IPS-11a (cell line): ENCODE data around the gene CALR3.
"Not testable (repeated sequence)": the region's sequence is repeated elsewhere in the genome, so short reads cannot be mapped to it uniquely, and the experiment has no call there.

ENCODE experiments used
- H3K4me3 ChIP-seq: one replicate; pipeline ENCODE4 v1.5.1; 2013; ENCODE audit warnings: low read depth, low read length, control low read depth

Gene CALR3

GRCh38 chr19:16495982-16496612, at the start of gene CALR3, which contains the start of gene C19orf44:
TSS of gene CALR3 (minus strand) at chr19:16496167. CDS start at chr19:16496129, 38 bp downstream.
TSS of gene C19orf44 (plus strand) at chr19:16496394. CDS start at chr19:16500793, 4,399 bp downstream.
- H3K4me3 ChIP-seq: peak within 1 kb of the TSS; percentile 76

GRCh38 chr19:16544473-16545231, 48.7 kb upstream of the CALR3 start:
- H3K4me3 ChIP-seq: no peak overlapping the region

- H3K4me3 ChIP-seq: not testable (repeated sequence)
These were observed 47.8 kb upstream of the CALR3 start for GRCh38 chr19:16543734-16544133.

- H3K4me3 ChIP-seq: peak overlapping the region; percentile 93
These were observed 47.0 kb upstream of the CALR3 start for GRCh38 chr19:16542910-16543472.

- peak within 1 kb of the TSS; percentile 93 for H3K4me3 ChIP-seq
These were observed 46.3 kb upstream of the CALR3 start, which contains the start of gene CHERP for GRCh38 chr19:16542045-16542909. TSS of gene CHERP (minus strand) at chr19:16542437. CDS start at chr19:16542378, 59 bp downstream.

- peak overlapping the region; percentile 93 for H3K4me3 ChIP-seq
These were observed 45.6 kb upstream of the CALR3 start for GRCh38 chr19:16541526-16542044.

- peak overlapping the region; percentile 93 for H3K4me3 ChIP-seq
These were observed 45.0 kb upstream of the CALR3 start for GRCh38 chr19:16540948-16541347.

- no peak overlapping the region for H3K4me3 ChIP-seq
These were observed 41.1 kb upstream of the CALR3 start for GRCh38 chr19:16537111-16537510.

GRCh38 chr19:16536130-16536529, 40.2 kb upstream of the CALR3 start:
- H3K4me3 ChIP-seq: no peak overlapping the region

- no peak overlapping the region for H3K4me3 ChIP-seq
These were observed 39.4 kb upstream of the CALR3 start for GRCh38 chr19:16535381-16535780.

- H3K4me3 ChIP-seq: no peak overlapping the region
These were observed 36.7 kb upstream of the CALR3 start for GRCh38 chr19:16532440-16533234.

- H3K4me3 ChIP-seq: no peak overlapping the region
These were observed 35.4 kb upstream of the CALR3 start for GRCh38 chr19:16531380-16531669.

- no peak overlapping the region for H3K4me3 ChIP-seq
These were observed 34.8 kb upstream of the CALR3 start for GRCh38 chr19:16530540-16531379.

GRCh38 chr19:16529466-16530144, 33.6 kb upstream of the CALR3 start:
- no peak overlapping the region for H3K4me3 ChIP-seq

- no peak overlapping the region for H3K4me3 ChIP-seq
These were observed 32.1 kb upstream of the CALR3 start for GRCh38 chr19:16527971-16528521.

GRCh38 chr19:16527334-16527935, 31.5 kb upstream of the CALR3 start:
- H3K4me3 ChIP-seq: no peak overlapping the region

- H3K4me3 ChIP-seq: no peak overlapping the region
These were observed 29.9 kb upstream of the CALR3 start for GRCh38 chr19:16525751-16526481.
